LNCAP (cell line): ENCODE measurements around the gene MPP1.
A peak's percentile ranks its signal among the peaks of the same experiment; 100 is the strongest.

ENCODE experiments used
- TF ChIP-seq, protein P1 (sequence below): fragments of 450-650 bp; IDR thresholded peaks from 2 replicates; pipeline ENCODE4 v1.5.1; 2017; ENCODE audit warnings: mild to moderate bottlenecking

The MPP1 gene

DNA sequence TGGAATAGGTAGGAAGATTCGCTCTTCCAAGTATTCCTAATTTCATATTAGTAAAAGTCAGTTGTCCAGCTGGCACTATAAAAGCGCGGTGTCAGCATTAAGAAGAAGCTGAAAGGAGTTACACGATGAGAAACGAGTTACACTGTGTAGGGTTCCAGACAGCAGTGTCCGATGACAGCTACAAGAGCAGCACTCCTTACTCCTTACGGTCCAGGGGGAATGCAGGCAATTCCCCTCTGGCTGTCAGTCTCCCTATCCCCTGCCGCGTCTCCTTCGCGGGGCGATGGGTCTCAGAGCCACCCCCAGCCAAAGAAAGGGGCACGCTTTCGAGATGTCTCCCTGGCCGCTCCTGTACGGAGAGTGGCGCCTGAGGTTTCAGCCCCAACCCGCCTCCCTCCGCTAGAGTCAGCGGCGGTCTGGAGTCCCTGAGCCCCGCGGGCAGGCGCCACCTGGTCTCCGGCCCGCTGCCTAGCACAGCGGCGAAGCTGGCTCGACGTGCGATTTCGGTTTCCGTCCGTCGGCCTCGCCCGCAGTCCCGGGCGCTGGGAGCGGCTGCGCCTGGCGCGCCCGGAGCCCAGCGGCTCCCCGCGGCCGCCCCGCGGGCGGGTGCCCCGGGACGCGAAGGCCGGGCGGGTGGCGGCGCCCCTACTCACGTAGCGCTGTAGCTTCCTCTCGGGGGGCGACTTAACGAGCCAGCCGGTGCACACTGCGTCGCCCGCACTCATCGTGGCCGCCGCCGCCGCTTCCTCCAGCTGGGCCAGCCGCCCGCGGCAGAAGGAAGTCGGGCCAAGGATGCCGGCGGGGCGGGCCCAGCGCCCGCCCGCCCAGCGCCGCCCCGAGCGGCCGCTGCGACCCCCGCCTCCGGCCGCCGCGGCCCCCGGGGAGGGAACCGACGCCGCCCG lies 54.7 kb downstream of the MPP1 start, which contains the start of gene GAB3:
GAB3 (minus strand) TSS at position 777 of the 902 bp plus-strand sequence; CDS start at position 725, 52 bp downstream.
- TF ChIP-seq, protein P1, sequence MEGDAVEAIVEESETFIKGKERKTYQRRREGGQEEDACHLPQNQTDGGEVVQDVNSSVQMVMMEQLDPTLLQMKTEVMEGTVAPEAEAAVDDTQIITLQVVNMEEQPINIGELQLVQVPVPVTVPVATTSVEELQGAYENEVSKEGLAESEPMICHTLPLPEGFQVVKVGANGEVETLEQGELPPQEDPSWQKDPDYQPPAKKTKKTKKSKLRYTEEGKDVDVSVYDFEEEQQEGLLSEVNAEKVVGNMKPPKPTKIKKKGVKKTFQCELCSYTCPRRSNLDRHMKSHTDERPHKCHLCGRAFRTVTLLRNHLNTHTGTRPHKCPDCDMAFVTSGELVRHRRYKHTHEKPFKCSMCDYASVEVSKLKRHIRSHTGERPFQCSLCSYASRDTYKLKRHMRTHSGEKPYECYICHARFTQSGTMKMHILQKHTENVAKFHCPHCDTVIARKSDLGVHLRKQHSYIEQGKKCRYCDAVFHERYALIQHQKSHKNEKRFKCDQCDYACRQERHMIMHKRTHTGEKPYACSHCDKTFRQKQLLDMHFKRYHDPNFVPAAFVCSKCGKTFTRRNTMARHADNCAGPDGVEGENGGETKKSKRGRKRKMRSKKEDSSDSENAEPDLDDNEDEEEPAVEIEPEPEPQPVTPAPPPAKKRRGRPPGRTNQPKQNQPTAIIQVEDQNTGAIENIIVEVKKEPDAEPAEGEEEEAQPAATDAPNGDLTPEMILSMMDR: no peak

DNA sequence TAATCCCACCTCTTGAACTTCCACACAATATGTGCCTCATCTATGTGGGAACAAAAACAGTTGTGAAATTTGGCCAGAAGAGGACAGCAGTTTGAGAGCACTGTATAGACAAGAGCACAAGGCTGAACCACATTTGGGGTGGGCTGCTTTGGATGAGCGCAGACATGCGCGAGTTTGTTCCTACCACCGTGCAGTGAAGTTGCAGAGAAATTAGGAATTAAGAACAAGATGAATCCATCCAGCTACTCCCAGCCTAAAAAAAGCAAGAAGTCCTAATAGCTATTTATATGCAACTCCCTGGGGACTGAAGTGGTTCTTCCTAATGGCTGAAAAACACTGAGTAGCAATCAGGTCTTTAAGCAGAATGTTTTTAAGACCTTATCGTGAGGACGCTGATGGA lies 55.4 kb downstream of the MPP1 start:
- TF ChIP-seq, protein P1: no peak

DNA sequence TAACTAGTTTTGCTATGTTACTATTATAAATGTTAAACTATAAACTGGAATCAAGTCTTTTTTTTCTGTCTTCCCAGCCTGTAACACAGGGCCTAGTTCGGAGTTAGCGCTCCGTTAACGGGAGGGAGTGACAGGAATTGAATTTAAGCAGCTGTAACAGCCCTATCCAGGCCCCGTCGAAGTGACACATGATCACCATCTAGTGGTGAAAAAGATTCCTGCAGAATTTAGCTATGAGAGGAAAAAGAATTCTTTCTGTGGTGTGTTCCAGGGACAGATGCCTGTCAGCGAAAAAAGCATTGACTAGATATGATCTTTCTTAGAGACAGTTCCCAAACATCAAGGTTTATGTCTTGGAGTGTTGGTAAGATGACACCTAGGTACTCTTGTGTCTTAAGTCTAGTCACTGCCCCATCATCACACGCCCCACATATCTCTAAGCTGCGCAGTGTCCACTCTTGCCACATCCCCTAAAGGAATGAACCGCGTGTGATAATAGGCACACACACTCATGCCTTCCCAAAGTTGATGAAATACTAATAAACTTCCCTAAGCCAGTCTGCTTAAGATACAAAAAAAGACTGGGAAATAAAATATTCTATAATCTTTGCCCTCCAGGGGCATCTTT lies 56.5 kb downstream of the MPP1 start:
- TF ChIP-seq, protein P1: peak; percentile 60

DNA sequence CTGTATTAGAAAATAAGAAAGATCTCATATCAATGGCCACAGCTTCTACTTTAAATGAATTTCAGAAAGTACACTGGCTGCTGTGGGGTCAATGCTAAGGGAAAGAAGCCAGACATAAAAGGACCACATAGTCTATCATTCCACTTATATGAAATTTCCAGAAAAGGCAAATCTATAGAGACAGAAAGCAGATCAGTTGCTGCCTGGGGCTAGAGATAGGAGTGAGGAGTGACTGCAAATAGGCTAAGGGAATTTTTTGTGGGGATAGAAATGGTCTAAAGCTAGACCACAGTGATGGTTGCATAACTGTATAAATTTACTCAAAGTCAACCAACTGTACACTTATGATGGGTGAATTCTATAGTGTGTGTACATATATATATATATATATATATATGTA lies 62.7 kb downstream of the MPP1 start:
- TF ChIP-seq, protein P1: no peak

DNA sequence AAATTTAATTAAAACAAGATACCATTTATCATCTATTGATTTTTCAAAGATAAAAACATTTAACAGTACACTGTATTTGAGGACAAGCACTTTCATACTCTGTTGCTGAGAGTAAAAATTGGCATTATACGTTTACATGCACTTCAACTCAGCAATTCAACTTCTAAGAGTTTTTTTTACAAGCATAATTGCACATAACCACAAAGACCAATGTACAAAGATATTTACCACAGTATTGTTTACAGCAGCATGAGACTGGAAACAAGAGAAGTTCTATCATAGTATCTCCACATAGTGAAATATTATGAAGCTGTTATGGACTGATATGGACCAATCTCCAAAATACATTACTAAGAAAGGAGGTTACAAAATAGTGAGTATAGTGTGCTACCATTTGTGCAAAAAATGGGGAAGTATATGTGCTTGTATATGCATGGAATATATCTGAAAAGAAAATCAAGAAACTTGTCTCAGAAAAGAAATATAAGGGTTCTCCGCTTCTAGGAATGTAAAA lies 65.3 kb downstream of the MPP1 start:
- TF ChIP-seq, protein P1: no peak

DNA sequence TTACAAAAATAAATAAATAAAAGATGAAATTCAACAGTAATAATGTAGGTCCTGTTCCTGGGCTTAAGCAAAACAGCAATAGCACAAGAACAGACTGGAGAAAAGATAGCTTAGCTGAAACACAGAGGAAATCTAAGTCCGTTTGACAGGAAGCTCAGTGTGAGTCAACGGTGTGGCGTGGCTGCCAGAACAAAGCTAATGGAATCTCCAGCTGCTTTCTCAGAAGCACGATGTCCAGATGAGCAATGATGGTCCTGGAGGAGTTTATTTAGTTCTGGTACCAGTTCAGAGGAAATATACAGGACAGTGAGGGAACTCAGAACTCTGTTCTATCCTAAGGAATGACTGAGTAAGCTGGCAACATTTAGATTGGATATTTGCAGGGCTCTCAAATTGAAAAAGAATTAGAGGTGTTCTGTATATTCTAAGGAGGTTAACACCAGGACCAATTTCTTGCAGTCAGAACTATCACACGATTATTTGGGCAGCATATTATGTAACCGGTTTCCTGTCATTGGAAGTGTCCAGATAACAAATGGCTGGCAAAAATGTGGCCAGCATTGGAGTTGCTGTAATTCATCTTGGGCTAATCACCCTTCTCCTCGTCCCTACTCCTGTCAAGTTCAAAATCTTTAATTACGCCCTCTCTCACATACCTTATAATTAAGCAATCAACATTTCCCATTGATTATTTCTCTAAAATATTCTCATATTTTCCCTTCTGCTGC lies 67.1 kb downstream of the MPP1 start:
- TF ChIP-seq, protein P1: no peak

DNA sequence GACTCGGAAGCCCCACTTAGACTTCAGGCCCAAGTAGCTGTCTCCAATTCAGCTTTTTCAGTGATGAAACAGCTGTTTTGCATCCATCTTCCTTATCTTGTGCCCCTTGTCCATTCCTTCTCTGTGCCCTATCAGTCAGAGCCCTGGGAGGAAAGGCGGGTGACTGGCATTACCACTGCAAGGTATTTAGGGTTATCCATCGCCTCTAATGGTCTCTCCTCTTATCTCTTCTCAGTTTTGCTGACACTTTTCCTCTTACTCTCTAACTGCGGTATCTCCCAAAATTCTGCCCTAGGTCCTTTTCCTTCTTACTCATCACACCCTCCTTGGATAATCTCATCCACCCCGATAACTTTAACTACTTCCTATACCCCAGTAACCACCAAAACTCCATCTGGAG lies 68.1 kb downstream of the MPP1 start:
- TF ChIP-seq, protein P1: no peak
